Sigmoid colon (tissue), 4 donors: ENCODE results near the gene SNAI3.

Source experiments
- POLR2A ChIP-seq, 2 donors: fragments of 450-650 bp; IDR thresholded peaks; one replicate each; pipeline ENCODE4 v1.6.1; 2016; ENCODE audit warnings: antibody characterized with exemption in 2 of 2, mild to moderate bottlenecking in 2 of 2, moderate library complexity in 2 of 2
- POLR2AphosphoS5 ChIP-seq, 4 donors: sonication (generic); formaldehyde crosslinking; IDR thresholded peaks; one replicate each; pipeline ENCODE4 v1.6.1; 2017; ENCODE audit warnings: antibody characterized with exemption in 4 of 4
- TF ChIP-seq, protein P1 (sequence below), 4 experiments: fragments of 450-650 bp in 3 of 4; fragments of 200-600 bp in 1 of 4; IDR thresholded peaks; one replicate each; pipeline ENCODE4 v1.5.1; 2016 to 2019; ENCODE audit warnings: antibody characterized with exemption in 4 of 4, mild to moderate bottlenecking in 3 of 4, moderate library complexity in 2 of 4

DNA sequence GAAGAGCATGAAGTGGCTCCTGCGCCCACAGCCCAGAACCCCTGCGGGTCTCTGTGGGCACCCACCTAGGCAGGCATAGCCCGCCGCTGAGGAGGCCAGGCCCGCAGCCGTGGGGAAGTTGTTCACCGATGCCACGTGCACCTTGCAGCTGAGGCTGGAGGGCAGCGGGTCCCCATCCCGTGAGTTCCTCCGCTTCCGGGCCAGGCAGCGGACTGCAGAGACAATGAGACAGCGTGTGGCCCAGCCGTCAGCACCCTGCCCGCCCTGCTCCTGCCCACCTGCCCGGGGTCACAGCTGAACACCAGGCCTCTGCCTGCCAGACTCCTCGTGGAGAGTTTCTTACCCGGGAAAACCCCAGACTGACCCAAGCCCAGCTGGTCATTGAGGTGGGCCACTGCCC is 28.9 kb downstream of the SNAI3 start:
- no peak for TF ChIP-seq POLR2AphosphoS5 (IDR thresholded peaks at IDR 0.05)
- TF ChIP-seq, protein P1, sequence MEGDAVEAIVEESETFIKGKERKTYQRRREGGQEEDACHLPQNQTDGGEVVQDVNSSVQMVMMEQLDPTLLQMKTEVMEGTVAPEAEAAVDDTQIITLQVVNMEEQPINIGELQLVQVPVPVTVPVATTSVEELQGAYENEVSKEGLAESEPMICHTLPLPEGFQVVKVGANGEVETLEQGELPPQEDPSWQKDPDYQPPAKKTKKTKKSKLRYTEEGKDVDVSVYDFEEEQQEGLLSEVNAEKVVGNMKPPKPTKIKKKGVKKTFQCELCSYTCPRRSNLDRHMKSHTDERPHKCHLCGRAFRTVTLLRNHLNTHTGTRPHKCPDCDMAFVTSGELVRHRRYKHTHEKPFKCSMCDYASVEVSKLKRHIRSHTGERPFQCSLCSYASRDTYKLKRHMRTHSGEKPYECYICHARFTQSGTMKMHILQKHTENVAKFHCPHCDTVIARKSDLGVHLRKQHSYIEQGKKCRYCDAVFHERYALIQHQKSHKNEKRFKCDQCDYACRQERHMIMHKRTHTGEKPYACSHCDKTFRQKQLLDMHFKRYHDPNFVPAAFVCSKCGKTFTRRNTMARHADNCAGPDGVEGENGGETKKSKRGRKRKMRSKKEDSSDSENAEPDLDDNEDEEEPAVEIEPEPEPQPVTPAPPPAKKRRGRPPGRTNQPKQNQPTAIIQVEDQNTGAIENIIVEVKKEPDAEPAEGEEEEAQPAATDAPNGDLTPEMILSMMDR (IDR thresholded peaks at IDR 0.05) = no peak
- no peak for TF ChIP-seq POLR2A (IDR thresholded peaks at IDR 0.05)
